ENCODE data around the gene AFG3L2. TPM values are rescaled to one million over a fixed set of nuclear protein-coding genes. Genes with fewer than 3 reads are reported as not detected.

The AFG3L2 gene
- total and polyA plus RNA-seq, 2 experiments from 2014 or later = 44.1 to 60.8 TPM

- peak; percentile 38 for DNase-seq (ENCODE audit: low spot score)
- no peaks in the 10 kb centered on the region for H3K9me2 ChIP-seq (replicated peaks; ENCODE audit: insufficient read depth)
- H3K36me3 ChIP-seq (replicated peaks; ENCODE audit: insufficient read depth, low read depth) = no peaks in the 10 kb centered on the region
- H3K27me3 ChIP-seq = no peaks in the 10 kb centered on the region
- peak overlapping the region; percentile 68 for H2AFZ ChIP-seq
- TF ChIP-seq EZH2 (IDR thresholded peaks at IDR 0.05; ENCODE audit: borderline replicate concordance) (no peak), EZH2phosphoT487 (IDR thresholded peaks at IDR 0.05; ENCODE audit: low read depth, severe bottlenecking, unreplicated experiment) (no peak), CTCF (IDR thresholded peaks at IDR 0.05; ENCODE audit: poor library complexity) (no peak)
- no peaks in the 10 kb centered on the region for H4K20me1 ChIP-seq (ENCODE audit: insufficient read depth, poor library complexity, severe bottlenecking)
- H3K4me1 ChIP-seq (ENCODE audit: insufficient read depth) = peaks cover 7% of the 10 kb centered on the region
- H3K27ac ChIP-seq = no peak overlapping the region
- H3K4me2 ChIP-seq = peak overlapping the region; percentile 98
- H3K79me2 ChIP-seq = no peaks in the 10 kb centered on the region
- H3K9me3 ChIP-seq (ENCODE audit: low read depth) = no peaks in the 10 kb centered on the region
- WGBS (ENCODE audit: low lambda C conversion rate, missing lambda C conversion rate) = 38% methylated on average over 19 of the region's 27 CpGs
- no peak overlapping the region for H3K4me3 ChIP-seq
Observed at GRCh38 chr18:12420821-12421421, 43.9 kb upstream of the AFG3L2 start.

DNA sequence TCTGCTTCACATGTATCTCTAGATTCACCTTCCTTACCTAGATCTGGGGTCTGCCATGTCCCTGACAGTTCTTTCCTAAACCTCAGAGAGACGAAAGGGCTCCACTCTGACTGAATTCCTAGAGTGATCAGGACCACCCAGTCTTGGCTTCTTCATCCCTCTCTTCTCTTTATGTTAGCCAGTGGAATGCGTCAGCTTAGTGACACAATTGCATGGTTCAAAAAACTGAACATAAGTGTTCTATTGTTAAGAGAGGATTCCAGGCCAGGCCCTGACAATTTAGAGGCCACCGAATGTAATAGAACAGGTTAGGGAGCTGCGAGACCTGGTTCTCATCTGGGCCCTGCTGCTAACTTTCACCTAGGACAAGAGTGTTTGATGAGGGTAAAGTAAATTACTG is 40.7 kb upstream of the AFG3L2 start:
- Histone ChIP-seq H3K4me1 (ENCODE audit: insufficient read depth) (peaks cover 18% of the 10 kb centered on the region), H2AFZ (no peak overlapping the region), H3K4me3 (no peak overlapping the region), H4K20me1 (ENCODE audit: insufficient read depth, poor library complexity, severe bottlenecking) (no peaks in the 10 kb centered on the region), H3K9me2 (replicated peaks; ENCODE audit: insufficient read depth) (no peaks in the 10 kb centered on the region), H3K36me3 (replicated peaks; ENCODE audit: insufficient read depth, low read depth) (no peaks in the 10 kb centered on the region), H3K4me2 (no peak overlapping the region), H3K9me3 (ENCODE audit: low read depth) (no peaks in the 10 kb centered on the region), H3K27ac (no peak overlapping the region), H3K79me2 (peaks cover 3% of the 10 kb centered on the region), H3K27me3 (no peaks in the 10 kb centered on the region)
- WGBS (ENCODE audit: low lambda C conversion rate, missing lambda C conversion rate) = 65% methylated on average over 4 of the region's 4 CpGs
- TF ChIP-seq EZH2phosphoT487 (IDR thresholded peaks at IDR 0.05; ENCODE audit: low read depth, severe bottlenecking, unreplicated experiment) (no peak), EZH2 (IDR thresholded peaks at IDR 0.05; ENCODE audit: borderline replicate concordance) (no peak), CTCF (IDR thresholded peaks at IDR 0.05; ENCODE audit: poor library complexity) (no peak)
- DNase-seq (ENCODE audit: low spot score) = no peak

DNA sequence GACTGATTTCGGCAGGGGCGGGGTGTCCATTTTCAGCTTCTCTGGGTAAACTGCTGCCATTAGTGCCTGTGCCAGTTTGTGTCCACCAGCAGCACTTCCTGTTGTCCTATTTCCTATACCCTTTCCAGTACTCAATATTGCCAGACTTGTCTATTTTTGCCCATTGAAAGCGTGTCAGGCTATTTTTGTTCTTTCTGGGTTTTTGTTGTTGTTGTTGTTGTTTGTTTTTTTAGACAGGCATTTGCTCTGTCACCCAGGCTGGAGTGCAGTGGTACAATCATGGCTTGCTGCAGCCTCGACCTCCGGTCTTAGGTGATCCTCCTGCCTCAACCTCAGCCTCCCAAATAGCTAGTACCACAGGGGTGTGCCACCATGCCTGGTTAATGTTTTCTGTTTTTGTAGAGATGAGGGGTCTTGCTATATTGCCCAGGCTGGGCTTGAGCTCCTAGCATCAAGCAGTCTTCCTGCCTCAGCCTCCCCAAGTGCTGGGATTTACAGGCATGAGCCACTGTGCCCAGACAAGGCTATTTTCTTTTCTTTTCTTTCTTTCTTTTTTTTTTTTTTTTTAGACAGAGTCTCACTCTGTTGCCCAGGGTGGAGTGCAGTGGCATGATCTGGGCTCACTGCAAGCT is 39.2 kb upstream of the AFG3L2 start:
- Histone ChIP-seq H3K4me2 (no peak overlapping the region), H3K27me3 (no peaks in the 10 kb centered on the region), H2AFZ (no peak overlapping the region), H3K36me3 (replicated peaks; ENCODE audit: insufficient read depth, low read depth) (no peaks in the 10 kb centered on the region), H4K20me1 (ENCODE audit: insufficient read depth, poor library complexity, severe bottlenecking) (no peaks in the 10 kb centered on the region), H3K9me3 (ENCODE audit: low read depth) (no peaks in the 10 kb centered on the region), H3K9me2 (replicated peaks; ENCODE audit: insufficient read depth) (no peaks in the 10 kb centered on the region), H3K4me1 (ENCODE audit: insufficient read depth) (peaks cover 17% of the 10 kb centered on the region), H3K4me3 (no peak overlapping the region), H3K79me2 (peaks cover 3% of the 10 kb centered on the region), H3K27ac (peak overlapping the region; percentile 31)
- no peak for DNase-seq (ENCODE audit: low spot score)
- WGBS (ENCODE audit: low lambda C conversion rate, missing lambda C conversion rate) = 88% methylated on average over 5 of the region's 5 CpGs
- TF ChIP-seq EZH2 (IDR thresholded peaks at IDR 0.05; ENCODE audit: borderline replicate concordance) (no peak), CTCF (IDR thresholded peaks at IDR 0.05; ENCODE audit: poor library complexity) (no peak), EZH2phosphoT487 (IDR thresholded peaks at IDR 0.05; ENCODE audit: low read depth, severe bottlenecking, unreplicated experiment) (no peak)
